ENCODE measurements around the gene PLLP. TPM values are rescaled to one million over a fixed set of nuclear protein-coding genes. Genes with fewer than 3 reads are reported as not detected.

PLLP gene
- total and polyA plus RNA-seq, 10 of the 15 experiments (the other 5 are each of a cell fraction or from before 2014, with no cell fraction given) = 0.21 to 5.8 (median 0.67) TPM

GRCh38 chr16:57299719-57300386 is 15.4 kb upstream of the PLLP start (continued):
- TF ChIP-seq IRF3 (IDR thresholded peaks at IDR 0.05) = no peak
- no peak for TF ChIP-seq SREBF1 (IDR thresholded peaks at IDR 0.05; ENCODE audit: low read length)
- no peak for TF ChIP-seq NFIC (IDR thresholded peaks at IDR 0.05; ENCODE audit: low read depth, low read length)
- TF ChIP-seq MTA3 (IDR thresholded peaks at IDR 0.05; ENCODE audit: borderline replicate concordance, low read length) = no peak
- no peak for TF ChIP-seq CREB1 (IDR thresholded peaks at IDR 0.05; ENCODE audit: low read depth)
- no peak for TF ChIP-seq SMAD1 (IDR thresholded peaks at IDR 0.05; ENCODE audit: low read depth, partially characterized antibody)
- TF ChIP-seq IKZF1 (conservative IDR thresholded peaks at IDR 0.05) = peak; percentile 87
- TF ChIP-seq EGR1 (IDR thresholded peaks at IDR 0.05; ENCODE audit: borderline replicate concordance in 1 of 2, low read depth in 2 of 2, low read length in 2 of 2) = 0 out of 3 replicates have a peak, but pooled peaks of 1 of the 2 experiments have one; percentile 22
- TF ChIP-seq GABPA (IDR thresholded peaks at IDR 0.05; ENCODE audit: low read depth) = no peak
- TF ChIP-seq SREBF2 (IDR thresholded peaks at IDR 0.05; ENCODE audit: low read length) = peak; percentile 92
- TF ChIP-seq PRDM15 (CRISPR knock-in tag; IDR thresholded peaks at IDR 0.05) = no peak
- peak; percentile 99 for TF ChIP-seq ZNF24 (IDR thresholded peaks at IDR 0.05)
- no peak for TF ChIP-seq POLR2AphosphoS2 (IDR thresholded peaks at IDR 0.05; ENCODE audit: low read depth, low read length)
- TF ChIP-seq CREM (IDR thresholded peaks at IDR 0.05; ENCODE audit: low read depth) = peak; percentile 58; the same call in 1 of the 2 replicates
- no peak; a peak in 1 of 4 replicates for TF ChIP-seq ETV6 (conservative IDR thresholded peaks at IDR 0.05 in 1 of 2, IDR thresholded peaks at IDR 0.05 in 1 of 2; ENCODE audit: borderline replicate concordance in 1 of 2, low read depth in 1 of 2)
- TF ChIP-seq STAT3 (IDR thresholded peaks at IDR 0.05; ENCODE audit: low read depth, low read length) = peak; percentile 87; the same call in 1 of the 2 replicates
- peak; percentile 73; the same call in 1 of the 2 replicates for TF ChIP-seq EED (IDR thresholded peaks at IDR 0.05; ENCODE audit: low read depth)
- TF ChIP-seq PML (IDR thresholded peaks at IDR 0.05; ENCODE audit: low read length) = no peak
- TF ChIP-seq NRF1 (conservative IDR thresholded peaks at IDR 0.05; ENCODE audit: low read depth, low read length) = no peak
- no peak for TF ChIP-seq CBX5 (IDR thresholded peaks at IDR 0.05; ENCODE audit: low read depth)
- TF ChIP-seq RAD51 (IDR thresholded peaks at IDR 0.05) = no peak
- TF ChIP-seq RELB (IDR thresholded peaks at IDR 0.05; ENCODE audit: low read depth) = peak; percentile 43; the same call in 1 of the 2 replicates
- TF ChIP-seq ATF7 (IDR thresholded peaks at IDR 0.05; ENCODE audit: low read depth) = peak; percentile 77
- 0 out of 2 replicates have a peak, but pooled peaks have one; percentile 69 for TF ChIP-seq RBBP5 (conservative IDR thresholded peaks at IDR 0.05)
- no peak for TF ChIP-seq JUND (IDR thresholded peaks at IDR 0.05; ENCODE audit: low read depth, low read length)
